HG03103 (cell line): Measurements from ENCODE around the gene DNAJC22.
"Not testable (repeated sequence)": the region's sequence is repeated elsewhere in the genome, so short reads cannot be mapped to it uniquely, and the experiment has no call there.

Experiments
- ATAC-seq: cut with Tn5 transposase; IDR thresholded peaks from one replicate; pipeline ENCODE4 v1.9.1; 2021; ENCODE audit warnings: low read depth; ENCODE audit not compliant: unreplicated experiment

DNAJC22 gene

DNA sequence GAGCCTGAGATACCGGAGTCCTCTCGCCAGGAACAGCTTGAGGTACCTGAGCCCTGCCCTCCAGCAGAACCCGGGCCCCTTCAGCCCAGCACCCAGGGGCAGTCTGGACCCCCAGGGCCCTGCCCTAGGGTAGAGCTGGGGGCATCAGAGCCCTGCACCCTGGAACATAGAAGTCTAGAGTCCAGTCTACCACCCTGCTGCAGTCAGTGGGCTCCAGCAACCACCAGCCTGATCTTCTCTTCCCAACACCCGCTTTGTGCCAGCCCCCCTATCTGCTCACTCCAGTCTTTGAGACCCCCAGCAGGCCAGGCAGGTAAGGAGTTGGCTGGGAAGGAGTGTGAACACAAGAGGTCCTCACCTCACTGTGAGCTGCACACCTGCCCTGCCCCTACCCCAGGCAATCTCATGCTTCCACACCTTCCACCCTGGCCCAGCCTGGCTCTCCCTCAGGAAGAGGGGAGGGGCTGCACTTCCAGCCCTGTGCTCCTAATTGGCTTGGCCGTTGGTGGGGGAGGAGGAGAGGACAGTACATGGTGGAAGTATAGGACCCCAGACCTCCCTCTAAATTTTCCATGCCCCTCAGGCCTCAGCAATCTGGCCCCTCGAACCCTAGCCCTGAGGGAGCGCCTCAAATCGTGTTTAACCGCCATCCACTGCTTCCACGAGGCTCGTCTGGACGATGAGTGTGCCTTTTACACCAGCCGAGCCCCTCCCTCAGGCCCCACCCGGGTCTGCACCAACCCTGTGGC, 15.9 kb upstream of the DNAJC22 start:
- no peak for ATAC-seq

DNA sequence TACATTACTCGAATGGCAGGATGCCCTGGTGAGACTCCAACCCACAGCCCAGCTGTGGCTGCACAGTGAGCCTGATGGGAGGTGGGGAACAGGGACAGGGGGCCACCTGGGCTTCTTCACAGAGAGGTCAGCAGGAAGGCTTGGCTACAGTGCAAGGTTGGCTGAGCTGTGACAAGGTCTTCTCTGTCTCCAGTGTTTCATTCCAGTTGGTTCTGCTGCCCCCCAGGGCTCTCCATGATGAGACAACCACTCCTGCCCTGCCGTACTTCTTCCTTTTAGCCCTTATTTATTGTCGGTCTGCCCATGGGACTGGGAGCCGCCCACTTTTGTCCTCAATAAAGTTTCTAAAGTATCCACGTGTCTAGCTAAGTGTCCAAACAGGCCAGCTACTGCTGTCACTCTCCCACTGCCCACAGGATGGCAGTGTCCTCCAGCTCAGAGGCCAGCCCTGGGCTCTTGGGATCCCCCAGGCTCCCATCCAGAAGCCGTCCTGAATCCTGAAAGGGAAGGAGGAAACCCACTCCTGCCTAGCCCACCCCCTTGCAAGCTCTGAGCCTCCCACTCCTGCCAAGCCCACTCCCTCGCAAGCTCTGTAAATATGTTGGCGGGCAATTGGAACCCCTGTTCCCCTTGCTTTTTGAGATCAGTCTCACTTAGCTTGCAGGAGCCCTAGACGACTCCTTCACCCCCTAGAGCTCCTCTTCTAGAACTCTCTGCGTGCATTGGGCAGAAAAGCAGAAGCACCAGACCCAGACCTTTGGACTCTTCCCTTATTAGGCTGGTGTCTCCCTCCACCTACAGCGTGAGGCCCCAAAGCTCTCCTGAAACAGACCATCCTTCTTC, 15.1 kb upstream of the DNAJC22 start:
- ATAC-seq, result no peak

DNA sequence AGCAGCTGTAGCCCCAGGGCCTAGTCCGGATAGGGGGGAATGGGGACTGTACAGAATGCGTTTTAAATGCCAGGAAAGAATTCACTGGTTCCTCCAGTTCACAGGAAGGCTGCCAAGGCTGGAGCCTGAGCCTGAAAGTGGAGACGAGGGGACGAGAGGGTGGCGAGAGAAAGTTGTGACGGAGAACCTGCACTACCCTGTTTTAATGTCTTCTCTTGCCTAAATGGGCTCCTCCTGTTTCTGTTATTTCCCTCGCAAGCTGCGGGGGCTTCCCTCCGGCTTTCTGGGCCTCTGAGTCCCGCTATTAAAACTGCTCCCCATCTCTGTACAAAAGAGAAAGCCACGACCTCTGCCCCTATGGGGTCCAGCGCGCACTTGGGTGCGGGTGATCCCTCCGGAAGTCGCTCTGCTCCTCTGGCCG, 14.2 kb upstream of the DNAJC22 start:
- ATAC-seq, result no peak

DNA sequence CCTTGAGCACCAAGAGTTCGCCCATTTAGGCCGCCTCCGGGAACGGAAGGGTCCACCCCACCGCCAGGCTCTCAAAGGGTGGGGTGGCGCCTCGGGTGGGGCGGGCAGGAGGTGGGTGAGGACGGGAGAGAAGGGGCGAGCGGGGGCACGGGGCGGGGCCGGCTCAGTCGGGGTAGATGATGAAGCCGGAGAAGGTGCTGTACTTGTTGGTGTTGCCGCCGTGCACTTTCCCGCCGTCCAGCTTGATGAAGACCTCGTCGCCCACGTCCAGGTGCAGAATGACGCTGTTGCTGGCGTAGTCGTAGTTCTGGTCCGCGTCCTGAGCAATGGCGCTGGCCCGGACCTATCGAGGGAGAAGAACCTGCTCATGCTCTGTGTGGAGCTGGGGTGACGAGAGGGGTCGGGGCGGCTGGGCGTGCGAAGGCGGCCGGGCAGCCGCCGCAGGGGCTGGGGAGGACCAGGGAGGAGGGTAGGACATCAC, 13.8 kb upstream of the DNAJC22 start:
- no peak for ATAC-seq

DNA sequence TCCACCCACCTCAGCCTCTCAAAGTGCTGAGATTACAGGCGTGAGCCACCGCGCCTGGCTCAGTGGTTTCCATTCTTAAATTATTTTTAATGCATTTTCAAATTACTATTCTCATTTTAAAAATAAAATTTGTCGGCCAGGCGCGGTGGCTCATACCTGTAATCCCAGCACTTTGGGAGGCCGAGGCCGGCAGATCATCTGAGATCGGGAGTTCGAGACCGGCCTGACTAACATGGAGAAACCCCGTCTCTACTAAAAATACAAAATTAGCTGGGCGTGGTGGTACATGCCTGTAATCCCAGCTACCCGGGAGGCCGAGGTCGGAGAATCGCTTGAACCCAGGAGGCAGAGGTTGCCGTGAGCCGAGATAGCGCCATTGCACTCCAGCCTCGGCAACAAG, 12.9 kb upstream of the DNAJC22 start:
- ATAC-seq, result not testable (repeated sequence)

DNA sequence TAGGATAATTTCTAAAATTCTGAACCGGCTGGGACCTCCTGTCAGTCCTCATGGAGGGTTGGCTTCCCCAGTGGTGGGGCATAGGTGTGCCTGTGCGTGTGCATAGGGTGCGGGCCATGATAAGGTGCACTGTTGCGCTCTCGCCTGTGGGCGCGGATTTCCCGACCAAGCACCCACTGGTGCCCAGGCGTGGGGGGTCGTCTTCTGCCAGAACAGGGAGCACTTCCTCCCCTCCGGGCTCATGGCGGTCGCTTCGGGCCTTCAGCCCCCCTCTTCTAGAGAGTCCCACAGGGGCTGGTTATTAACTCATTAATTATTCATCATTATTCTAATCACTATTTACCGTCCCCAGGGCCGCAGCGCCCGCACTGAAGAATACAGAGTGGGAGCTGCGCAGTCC, 12.5 kb upstream of the DNAJC22 start:
- no peak for ATAC-seq

DNA sequence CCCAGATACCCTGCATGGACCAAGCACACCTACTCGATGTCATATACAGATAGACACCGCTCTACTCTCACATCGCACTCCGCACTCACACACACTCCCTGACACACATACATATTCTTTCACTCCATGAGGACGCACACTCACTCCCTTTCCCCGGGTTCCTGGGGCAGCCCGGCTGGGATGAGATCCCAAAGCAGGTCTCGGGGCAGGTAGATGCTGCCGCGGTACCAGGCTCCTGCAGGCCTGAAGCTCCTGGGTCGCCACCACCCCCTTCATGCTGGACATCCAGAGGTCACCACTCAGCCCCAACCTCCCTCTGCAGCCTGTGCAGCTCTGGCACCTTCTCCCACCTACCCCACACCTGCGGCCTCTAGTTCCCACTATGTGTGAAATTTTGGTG, 12.0 kb upstream of the DNAJC22 start:
- ATAC-seq, result no peak

DNA sequence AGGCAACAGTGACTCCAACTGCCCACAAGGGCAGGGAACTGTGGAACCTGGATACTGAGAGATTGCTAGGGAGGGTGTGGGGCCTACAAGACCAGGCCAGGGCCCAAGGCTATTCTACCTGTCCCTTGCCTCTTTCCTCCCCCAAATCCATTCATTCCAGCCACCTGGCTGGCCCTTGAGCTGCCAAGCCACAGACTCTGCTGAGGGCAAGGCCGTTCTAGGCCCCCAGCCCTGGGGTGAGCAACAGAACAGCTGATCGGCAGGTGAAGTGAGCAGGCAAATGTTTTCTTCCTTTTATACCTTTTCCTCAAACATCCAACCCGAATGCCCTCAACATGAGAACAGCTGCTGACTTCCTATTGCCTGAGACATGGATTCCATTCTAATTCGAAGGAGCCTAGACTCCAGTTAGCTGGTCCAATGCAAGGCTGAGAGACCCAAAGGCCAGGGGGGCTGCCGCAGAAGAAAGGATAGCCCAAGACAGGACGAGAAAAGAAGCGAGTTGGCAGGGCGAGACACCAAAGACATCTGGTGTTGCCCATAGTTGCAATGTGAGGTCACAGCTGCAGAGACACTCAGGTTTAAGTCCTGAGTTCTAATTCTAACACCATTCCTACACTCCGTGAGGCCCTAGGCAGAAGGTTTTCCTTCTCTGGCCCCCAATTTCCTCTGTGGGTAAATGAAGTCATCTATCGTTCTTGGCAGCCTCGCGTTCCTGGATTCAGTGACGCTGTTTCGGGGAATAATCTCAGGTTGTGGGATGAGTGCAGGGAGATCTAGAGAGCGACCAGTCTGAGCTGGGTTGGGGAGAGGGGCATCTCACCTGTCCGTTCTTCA, 11.4 kb upstream of the DNAJC22 start:
- no peak for ATAC-seq

DNA sequence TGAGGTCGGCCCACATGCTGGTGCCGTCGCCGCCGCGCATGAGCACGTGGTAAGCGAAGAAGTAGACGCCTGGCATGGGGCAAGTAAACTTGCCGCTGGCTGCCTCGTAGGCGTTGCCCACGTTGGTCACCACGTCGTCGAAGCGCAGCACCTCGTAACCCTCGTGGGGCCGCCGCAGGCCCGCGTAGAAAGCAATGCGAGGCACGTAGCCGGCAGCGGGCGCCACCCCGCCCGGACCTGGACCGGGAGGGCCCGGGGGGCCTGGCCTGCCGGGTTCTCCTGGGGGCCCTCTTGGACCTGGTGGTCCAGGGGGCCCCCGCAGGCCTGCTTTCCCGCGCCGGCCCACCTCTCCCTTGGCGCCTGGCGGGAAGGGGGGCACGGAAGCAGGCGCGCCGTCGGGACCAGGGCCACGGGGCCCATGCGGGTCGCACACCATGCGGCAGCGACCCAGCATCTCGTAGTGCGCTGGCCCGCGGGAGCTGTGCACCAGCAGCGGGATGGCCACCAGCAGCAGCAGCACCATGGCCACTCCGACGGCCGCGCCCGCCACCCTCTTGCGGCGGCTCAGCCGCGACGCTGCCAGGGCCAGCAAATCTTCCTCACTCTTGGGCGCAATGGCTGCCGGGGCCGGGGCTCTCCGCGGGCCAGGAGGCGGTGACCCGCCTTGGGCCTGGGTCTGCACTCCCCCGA, 10.6 kb upstream of the DNAJC22 start:
- ATAC-seq, result no peak

DNA sequence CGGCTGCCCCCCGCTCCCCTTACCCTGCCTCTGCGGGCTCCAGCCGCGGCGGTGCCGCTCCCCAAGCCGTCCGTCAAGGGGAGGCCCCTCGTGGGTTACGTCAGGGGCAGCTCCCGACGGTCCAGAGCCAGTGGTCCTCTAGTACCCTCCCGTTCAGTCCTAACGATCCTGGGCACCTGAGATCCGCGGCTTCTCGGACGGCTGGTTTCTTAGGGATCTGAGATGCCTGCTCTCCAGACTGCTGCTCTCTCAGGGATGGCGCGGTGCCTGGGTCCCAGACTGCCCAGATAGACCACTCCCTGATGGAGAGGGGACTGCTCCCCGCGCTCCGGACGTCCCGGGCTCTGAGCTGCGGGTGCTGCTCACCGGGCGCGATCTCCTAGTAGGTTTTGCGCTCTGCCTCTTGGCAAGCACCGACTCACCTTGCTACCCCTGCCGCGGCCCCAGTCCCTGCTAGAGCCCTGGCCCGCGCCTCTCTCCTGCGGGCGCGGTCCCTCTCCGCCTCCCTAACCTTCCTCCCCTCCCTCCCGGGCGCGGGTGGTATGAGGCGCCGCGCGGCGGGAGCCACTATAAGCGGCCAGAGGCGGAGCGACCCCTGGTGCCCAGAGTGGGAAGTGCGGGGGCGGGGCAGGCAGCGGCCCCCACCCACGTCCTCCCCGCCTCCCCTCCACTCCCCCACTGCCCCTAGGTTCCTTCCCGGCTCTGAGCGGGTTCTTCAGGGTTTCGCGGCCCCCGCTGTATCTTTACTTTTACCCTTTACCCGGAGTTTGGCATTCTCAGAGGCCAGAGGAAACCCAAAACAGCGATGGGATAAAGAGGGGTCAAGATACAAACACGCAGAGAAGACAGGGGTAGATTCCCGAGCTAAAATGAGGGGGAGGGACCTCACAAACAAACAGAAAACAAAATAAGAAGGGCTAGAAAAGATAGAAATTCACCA, 9.8 kb upstream of the DNAJC22 start, which contains the start of gene C1QL4:
C1QL4 (minus strand) TSS at position 544 of the 940 bp plus-strand sequence. CDS start 711 bp downstream, outside the sequence.
- no peak for ATAC-seq

DNA sequence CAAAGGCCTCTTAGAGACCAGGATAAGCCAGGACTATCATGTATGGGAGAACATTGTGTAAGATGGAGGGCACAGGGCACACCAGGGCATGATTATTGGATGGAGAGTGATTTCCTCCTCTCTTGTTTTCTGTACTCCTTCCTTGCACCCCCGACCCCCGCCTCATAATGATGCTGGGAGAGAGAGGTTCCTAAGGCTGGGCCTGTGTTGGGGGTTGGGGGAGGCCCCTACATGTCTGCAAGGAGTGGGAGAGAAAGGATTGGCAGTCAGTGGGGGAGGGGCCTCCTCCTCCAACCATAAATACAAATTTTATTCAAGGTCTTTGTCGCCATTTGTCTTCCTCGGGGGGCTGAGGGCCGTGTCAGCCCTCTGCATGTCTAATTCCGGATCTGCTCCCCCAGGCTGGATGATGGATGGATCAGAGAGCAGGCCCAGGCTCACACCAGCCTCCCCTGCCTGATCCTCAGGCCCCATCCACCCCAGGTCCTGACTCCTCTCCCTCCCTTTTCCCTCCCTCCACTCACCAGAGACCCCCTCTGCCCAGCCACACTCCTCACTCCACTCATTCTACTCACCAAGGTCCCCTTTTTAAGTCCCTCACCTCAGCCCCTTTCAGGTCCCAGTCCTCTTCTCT, 7.7 kb upstream of the DNAJC22 start:
- no peak for ATAC-seq

DNA sequence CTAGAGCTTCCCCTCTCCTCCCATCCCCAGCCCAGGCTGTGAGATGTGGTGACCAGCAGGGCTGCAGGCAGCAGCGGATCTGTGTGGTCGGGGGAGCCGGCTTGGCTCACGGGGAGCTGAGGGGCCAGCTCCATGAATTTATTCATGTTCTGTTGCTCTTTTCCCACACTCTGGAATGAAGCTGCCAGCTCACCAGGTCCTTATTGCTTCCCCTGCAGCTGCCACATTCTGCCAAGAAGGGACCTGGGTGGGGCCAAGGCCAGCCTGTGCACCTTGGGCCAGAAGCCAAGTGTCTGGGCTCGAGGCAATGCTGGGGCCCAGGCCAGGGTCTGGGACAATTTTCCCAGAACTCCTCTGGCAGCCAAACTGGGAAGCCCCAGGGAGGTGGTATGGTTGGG, 7.2 kb upstream of the DNAJC22 start:
- no peak for ATAC-seq

DNA sequence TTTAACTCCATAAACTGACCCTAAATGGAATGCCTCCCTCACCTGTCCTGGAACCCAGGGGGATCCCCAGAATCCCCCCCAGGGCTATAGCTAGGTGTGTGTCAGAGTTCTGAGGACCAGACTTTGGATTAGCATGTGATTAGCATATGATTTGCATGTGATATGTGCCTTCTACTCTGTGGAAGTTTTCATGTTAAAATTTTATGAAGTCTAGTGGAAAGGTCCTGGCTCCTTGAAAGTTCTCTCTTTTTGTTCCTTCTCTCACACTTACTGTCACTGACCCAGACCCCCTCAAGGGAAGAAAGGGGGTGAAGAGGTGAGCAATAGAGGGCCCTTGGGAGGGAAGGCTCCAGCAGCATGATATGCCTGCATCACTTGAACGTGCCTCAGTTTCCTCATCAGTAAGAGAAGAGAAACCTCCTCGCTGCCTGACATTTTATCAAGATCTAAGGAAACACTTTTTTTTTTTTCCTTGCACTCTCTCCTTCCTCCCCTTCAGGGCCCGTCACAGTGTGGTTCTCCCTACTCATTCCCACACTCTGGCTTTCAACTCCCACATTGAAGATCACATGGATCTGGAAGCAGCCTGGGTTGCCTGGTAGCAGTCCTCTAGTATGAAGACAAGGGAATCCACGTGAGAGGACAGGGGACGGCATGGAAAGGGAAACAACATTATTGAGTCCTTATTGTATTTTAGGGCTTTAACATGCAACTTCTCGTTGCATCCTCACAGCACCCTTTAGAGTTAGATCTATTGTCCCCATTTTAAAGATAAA, 6.4 kb upstream of the DNAJC22 start:
- no peak for ATAC-seq

DNA sequence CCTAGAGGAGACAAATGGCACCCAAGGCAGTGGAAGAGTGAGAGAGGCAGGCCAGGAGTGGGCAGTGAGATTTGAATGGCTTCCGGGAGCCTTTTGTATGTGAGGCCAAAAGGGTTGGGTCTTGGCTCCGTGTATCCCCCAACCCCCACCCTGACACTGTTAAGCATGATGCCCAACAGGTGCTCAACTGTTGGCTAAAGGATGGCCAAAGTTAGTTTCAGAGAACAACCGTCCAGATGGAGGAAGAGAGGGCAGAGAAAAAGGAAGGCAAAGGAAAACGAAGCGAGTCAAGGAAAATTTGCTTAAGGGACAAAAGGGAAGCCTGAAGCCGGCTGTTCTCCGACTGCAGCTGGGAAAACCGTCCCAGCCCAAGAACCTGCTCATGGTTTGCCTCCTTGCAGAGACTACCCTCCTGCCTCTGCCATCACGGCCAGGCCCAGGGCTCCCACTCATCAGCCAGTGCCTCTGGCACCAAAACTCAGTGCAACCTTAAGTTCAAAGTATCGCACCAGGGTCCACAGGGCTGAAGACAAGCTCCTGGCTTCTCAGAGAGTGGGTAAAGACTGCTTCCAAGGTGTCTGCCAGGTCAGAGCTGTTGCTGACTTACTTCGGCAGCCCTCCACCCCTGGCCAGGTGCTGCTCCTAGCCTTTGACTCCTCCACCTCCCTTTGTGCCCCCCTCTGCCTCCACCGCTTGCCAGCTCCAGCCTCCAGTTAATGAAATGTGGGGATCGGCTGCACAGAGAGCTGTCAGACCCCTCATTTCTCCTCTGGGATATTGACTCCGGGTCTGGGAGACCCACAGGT, 5.5 kb upstream of the DNAJC22 start:
- ATAC-seq, result no peak

DNA sequence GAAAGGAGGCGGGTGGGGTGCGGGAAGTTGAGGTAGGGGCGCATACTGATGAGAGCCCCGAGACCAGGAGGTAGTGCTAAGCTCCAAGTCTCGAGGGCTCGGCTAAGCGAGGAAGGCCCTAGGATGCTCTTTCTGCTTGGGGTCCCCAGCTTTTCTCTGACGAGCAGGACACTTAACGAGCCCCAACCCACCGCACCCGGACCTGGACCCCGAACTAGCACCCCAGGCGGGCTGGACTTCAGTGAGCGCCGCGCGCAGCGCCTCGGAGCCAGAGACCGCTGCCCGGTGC, 5.0 kb upstream of the DNAJC22 start:
- ATAC-seq, result no peak

DNA sequence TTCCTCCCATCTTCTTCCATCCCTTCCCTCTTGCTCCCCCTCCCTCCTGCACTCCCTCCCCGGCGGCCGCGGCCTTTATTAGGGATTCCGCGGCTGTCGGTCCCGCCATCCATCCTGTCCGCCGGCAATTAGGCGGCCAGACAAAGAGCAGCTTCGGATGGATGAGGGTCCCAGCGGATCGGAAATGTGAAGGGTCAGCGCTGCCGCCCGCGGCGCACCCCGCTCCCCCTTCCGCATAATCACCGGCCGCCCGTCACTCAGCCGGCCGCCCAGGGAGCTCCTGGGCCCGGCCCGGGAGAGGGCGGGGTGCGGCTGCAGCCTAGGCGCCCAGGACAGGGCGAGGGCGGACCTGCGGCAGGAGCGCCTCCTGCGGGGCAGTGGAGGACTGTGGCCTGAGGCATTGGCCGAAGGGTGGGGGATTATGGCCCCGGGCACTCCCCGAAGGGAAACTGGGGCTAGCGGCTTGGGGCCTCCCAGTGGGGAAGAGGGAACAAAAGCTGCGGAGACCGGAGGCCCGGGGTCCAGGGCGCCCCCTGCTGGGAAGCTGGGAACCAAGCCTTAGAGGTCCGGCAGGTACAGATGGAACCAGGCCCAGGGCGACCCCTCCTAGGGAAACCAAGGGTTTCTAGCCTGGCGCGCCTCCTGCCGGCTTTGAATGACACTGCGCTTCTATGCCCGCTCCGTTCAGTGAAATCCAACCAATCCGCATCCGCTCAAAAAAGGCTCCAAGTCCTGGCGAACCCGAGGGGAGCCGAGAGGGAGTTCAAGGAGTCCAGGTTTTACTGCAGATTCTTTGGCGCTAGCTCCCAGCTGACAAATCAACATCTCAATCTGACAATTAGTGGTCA, 4.4 kb upstream of the DNAJC22 start:
- peak; percentile 59 for ATAC-seq
